NOMO-1 treated with DMSO at 0.1 percent for 48 hours (cell line): ENCODE data around the gene TRUB2.

Experiments used
- DNase-seq: peaks from one replicate; lab custom pipeline; 2025; ENCODE audit not compliant: unreplicated experiment; lab: John Stamatoyannopoulos, UW

The TRUB2 gene

DNA sequence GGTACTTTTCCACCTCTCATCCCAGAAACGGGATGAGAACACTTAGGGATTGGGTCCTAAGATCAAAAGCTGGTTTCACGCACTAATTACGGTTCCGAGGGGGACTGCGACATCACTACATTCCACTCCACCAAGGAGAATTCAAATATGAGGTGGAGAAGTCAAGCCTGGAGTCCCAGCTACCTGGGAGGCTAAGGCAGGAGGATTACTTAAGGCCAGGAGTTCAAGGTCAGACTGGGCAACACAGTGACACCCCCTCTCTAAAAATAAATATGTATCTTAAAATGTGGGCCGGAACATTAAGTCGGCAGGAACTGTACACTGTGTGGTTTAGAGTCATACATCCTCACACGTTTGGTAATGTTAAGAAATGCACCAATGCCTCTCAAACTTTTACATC, 48.0 kb downstream of the TRUB2 start:
- DNase-seq, result no peak

DNA sequence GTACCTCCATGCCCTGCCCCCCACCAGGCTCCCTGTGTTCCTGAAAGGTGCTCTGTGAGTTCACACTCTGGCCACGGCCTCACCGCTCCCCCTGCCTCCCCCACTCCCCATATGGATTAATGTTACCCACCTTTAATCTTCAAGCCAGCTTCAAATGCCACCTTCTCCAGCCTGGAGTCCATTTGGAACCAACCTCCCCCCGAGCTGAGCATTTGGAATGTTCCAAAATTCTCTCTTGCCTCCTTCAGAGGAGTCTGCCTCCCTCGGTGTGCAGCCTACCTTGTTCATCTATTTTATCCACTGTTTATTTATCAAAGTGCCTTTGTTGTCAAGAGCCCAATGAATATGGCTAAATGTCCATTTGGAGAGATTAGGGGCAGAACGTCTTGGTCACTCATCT, 50.7 kb downstream of the TRUB2 start:
- DNase-seq, result no peak

- DNase-seq, result no peak
Measured at GRCh38 chr9:128271112-128271511, 51.1 kb downstream of the TRUB2 start.

DNA sequence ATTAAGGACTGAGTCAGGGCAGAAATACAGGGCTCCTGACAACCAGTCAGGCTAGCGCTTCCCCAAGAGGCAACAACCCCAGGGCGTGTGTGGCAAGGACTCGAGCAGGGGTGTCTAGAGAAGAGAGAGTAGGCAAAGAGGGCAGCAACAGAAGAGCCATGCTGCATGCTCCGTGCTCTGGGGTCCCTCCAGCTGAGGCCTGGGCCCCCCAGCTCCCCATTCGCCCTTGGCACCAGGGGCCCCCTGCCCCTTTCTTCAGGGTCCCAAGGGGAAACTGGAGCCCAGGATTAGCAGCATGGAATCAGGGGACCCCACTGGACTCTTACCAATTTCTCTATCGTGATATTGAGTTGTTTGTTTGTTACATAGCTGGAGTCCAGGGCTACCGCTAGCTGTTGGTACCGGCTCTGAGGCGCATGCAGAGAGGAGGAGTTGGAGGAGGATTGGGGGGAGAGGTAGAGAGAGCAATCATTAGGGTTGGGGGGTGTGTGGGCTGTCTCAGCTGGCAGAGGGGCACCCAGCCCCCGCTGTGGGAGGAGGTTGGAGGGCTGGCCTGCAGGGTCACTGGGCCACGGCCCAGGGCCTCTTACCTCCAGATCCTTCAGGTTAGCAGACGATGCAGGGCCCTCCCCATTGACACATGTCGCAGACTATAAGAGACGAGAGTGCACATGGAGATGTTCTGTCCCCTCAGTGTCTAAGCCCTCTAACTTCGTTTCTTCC, 55.2 kb downstream of the TRUB2 start:
- DNase-seq, result no peak

DNA sequence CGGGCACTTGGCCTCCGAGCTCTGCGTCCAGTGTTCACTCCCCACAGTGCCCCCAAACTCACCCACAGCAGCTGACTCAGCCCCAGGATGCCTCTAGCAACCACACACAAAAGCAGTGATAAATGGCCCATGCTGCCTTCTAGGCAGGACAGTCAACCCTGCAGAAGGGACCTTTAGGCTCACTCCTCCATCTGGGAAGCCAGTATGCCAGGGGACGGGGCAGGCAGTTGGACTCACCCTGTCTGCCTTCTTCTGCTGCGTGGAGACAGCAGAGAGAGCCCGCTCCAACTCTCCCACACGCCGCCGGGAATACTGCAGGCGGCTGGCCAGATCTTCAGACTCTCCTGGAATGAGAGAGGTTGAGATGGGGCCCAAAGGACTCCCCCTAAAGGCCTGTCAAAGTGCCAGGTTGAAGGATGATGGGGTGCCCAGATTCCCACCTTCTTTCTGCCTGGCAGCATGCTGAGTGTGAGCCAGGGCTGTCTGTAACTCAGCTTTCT, 56.8 kb downstream of the TRUB2 start:
- no peak for DNase-seq

- DNase-seq, result no peak
Measured at GRCh38 chr9:128262687-128263086, 59.6 kb downstream of the TRUB2 start.

DNA sequence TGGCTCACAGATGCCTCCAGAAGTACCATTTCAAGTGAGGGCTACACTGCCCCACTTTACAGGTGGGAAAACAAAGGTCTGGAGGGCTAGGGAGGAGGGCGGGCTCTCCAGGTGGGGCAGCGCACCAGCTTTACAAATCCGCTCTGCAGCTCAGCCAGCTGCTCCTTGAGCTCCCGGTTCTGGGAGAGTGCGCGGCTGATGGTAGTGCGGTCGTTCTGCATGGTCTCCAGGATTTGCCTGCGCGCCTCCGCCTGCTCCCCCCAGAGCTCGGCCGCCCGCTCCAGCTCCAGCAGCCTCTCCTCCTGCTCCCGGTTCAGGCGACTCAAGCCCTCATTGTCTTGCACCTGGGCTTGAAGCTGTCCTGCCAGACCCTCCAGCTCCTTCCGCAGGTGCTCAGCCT, 61.9 kb downstream of the TRUB2 start:
- no peak for DNase-seq

- no peak for DNase-seq
Measured at GRCh38 chr9:128259156-128259555, 63.1 kb downstream of the TRUB2 start.

DNA sequence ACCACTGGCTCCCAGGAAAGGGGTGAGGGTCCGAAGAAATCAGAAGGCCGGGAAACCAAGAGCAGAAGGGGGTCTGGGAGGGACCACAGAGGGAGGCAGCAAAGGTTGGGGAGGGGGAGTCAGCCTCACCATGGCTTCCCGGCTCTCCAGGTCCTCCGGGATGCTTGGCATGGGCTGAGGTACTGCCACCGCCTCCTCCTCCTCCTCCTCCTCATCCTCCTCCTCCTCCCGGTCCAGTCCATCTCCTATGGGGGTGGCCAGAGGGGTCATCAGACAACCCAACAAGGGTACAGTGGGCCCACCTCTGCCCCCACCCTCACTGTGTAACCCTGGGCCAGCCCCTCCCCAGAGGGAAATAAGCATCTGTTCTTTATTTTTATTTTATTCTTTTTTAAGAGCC, 63.9 kb downstream of the TRUB2 start:
- DNase-seq, result no peak

- DNase-seq, result no peak
Measured at GRCh38 chr9:128257907-128258306, 64.3 kb downstream of the TRUB2 start.

GRCh38 chr9:128257086-128257825, 65.0 kb downstream of the TRUB2 start:
- no peak for DNase-seq
